T-helper 2 cell treated with Interferon-gamma antibody and Interleukin-4, amounts not matched to agents 5 μg/mL and 100 μg/mL, for 36 hours (primary cell): Measurements from ENCODE around the gene CUEDC1.

ENCODE experiments used
- DNase-seq: peaks from one replicate; pipeline ENCODE4 v3.0.0; 2021; ENCODE audit warnings: low spot score
- H3K27ac Mint-ChIP-seq: one replicate; pipeline ENCODE4 v1.8.0; 2021; ENCODE audit warnings: mild to moderate bottlenecking, mixed read lengths
- H3K27me3 Mint-ChIP-seq: one replicate; pipeline ENCODE4 v1.8.0; 2021; ENCODE audit warnings: low read depth, mixed read lengths
- H3K36me3 Mint-ChIP-seq: one replicate; pipeline ENCODE4 v1.8.0; 2021; ENCODE audit warnings: low read depth, mixed read lengths
- H3K4me1 Mint-ChIP-seq: one replicate; pipeline ENCODE4 v1.8.0; 2021; ENCODE audit warnings: low read depth, mixed read lengths
- H3K4me3 Mint-ChIP-seq: one replicate; pipeline ENCODE4 v1.8.0; 2022; ENCODE audit warnings: mild to moderate bottlenecking, moderate library complexity, mixed read lengths
- H3K9me3 Mint-ChIP-seq: one replicate; pipeline ENCODE4 v1.8.0; 2021; ENCODE audit warnings: mixed read lengths

Gene CUEDC1

DNA sequence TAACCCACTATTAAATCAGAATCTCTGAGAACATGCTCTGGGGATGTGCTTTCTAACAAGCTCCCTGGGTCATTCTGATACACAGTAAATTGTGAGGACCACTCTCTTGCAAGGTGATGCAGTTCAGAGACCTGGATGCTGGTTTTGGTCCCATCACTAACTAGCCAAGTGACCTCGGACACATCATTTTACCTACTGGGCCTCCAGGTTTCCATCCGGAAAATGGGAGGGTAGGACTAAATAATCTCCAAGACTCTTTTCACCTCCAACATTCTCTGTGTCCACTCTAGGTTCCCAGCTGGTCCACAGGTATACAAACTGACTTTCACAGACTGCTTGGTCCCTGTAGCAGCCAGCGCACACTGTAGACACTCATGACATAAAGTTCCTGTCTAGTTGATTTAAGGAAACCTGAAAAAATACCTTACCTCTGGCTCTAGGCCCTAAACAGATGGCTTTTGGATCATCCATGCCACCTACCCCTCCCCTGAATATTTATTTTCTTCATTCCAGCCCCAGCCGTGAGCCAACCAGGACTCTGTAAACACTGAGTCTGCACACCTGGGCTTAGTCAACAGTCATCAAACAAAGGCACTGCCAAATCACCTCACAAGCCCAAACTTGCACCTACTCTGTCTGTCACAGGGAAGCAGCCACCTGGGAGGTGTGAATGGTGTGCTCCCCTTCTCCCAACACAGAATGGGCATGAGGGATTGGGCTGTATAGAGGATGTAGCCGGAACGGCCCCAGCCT, 54.0 kb downstream of the CUEDC1 start:
- no peaks in the 10 kb centered on the region for H3K27me3 Mint-ChIP-seq
- no peaks in the 10 kb centered on the region for H3K36me3 Mint-ChIP-seq
- peaks cover 19% of the 10 kb centered on the region for H3K4me1 Mint-ChIP-seq
- no peak overlapping the region for H3K4me3 Mint-ChIP-seq
- H3K9me3 Mint-ChIP-seq, result no peaks in the 10 kb centered on the region
- no peak for DNase-seq
- H3K27ac Mint-ChIP-seq, result no peak overlapping the region

DNA sequence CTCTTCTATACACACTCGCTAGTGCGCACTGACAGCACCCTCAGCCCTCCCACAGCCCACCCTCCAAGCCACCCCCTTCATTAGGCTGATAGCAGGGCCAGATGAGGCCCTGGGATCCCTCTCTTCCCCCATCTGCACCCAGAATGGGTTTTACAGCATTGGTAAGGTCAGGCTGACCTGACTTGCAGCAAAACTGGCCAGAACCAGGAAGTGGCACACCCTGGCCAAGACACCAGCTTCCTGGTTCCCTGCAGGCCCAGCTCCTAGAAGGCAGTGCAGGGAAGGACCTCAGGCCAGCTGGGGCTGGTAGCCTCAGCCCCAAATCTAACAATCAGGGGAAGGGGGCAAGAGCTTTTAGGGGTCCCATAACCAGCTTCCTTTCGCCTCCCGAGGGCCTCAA, 55.4 kb downstream of the CUEDC1 start:
- Mint-ChIP-seq H3K27ac (peak overlapping the region; percentile 53), H3K4me1 (peaks cover 23% of the 10 kb centered on the region), H3K9me3 (no peaks in the 10 kb centered on the region), H3K27me3 (no peaks in the 10 kb centered on the region), H3K36me3 (no peaks in the 10 kb centered on the region), H3K4me3 (no peak overlapping the region)
- DNase-seq, result no peak

DNA sequence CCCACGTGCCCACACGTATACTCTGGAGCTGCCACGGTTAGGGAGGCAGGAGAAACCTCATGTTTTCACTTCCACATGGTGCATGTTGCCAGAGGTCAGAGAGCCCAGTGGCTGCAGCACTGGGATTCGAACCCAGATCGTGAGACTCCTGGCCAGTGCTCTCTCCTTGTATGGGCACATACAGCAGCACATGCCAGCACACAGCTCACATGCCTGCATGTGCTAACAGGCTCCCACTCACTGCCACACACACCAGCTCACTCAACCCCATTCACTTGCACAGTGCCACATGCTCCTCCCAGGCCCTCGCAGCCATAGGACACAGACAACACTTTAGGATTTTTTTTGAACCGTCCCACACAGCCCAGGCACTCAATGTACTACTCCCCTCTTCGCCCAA, 55.8 kb downstream of the CUEDC1 start:
- peak overlapping the region; percentile 53 for H3K27ac Mint-ChIP-seq
- no peaks in the 10 kb centered on the region for H3K27me3 Mint-ChIP-seq
- H3K4me1 Mint-ChIP-seq, result peaks cover 25% of the 10 kb centered on the region
- no peak overlapping the region for H3K4me3 Mint-ChIP-seq
- no peak for DNase-seq
- no peaks in the 10 kb centered on the region for H3K9me3 Mint-ChIP-seq
- no peaks in the 10 kb centered on the region for H3K36me3 Mint-ChIP-seq

DNA sequence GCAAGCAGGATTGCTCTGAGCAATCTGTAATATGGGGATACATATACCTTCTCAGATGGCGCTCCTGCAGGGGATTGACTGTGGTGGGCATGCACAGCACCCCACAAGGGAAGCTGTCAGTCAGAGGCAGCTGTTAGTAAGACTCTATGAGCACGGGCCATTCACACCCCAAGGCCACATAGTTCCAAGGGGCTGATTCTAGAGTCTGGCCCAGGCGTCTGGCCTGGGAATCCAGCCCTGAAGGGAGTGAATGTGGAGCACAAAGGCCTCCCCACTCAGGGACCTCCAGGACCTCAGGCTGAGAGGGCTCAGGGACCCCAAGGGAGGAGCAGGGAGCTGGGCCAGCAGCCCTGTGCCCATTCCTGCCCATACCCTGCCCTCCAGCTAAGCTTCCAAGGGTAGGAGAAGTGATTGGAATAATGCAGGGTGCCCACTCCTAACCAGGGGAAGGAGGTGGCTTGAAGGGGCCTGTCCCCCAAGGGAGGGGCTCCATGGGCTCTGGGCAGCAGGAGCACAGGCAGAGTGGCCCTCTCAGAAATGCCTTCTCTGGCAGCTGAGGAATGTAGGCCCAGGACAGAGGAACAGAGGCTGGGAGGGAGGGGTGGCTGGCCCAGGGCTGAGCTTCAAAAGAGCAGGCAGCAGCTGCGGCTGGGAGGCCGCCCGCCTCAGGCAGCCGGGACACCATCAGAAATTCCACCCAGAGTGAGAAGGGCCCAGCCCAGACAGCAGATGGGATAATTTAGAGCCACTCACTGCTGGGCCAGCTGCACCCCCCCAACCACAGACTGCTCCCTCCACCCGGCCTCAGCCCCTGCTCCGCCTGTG, 56.5 kb downstream of the CUEDC1 start:
- H3K27me3 Mint-ChIP-seq, result no peaks in the 10 kb centered on the region
- DNase-seq, result no peak
- no peaks in the 10 kb centered on the region for H3K9me3 Mint-ChIP-seq
- peaks cover 25% of the 10 kb centered on the region for H3K4me1 Mint-ChIP-seq
- H3K27ac Mint-ChIP-seq, result no peak overlapping the region
- no peak overlapping the region for H3K4me3 Mint-ChIP-seq
- H3K36me3 Mint-ChIP-seq, result no peaks in the 10 kb centered on the region

DNA sequence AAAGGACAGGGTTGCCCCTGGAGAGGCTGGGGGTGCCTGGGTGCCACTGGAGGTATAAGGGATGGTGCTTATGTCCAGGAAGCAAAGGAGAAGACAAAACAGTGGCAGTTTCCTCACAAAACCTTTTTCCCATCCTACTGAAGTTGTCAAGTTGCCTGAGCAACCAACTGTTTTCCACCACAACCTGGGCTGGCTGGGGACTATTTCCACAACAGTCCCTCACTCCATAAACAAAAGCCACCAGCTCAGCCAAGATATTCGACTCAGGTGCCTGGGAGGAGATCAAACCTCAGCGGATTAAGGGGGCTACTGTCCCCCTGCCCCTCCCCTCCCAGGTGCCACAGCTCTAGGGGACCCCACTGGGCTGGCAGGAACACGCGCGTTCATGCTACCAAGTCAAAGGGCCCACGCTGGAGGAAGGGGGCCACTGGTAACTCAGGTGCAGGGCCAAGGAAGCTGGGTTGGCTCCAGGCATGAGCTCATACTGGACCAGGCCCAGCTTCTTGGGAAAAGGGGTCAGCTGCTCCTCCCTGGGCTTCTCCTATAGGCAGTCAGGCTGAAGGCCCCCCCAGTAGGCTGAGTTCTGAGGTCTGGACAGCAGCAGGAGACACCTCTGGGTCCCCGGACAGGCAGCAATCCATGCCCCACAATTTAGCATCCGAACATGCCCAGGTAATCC, 59.7 kb downstream of the CUEDC1 start:
- Mint-ChIP-seq H3K4me3 (no peak overlapping the region), H3K36me3 (no peaks in the 10 kb centered on the region), H3K4me1 (peaks cover 20% of the 10 kb centered on the region), H3K27me3 (no peaks in the 10 kb centered on the region), H3K9me3 (no peaks in the 10 kb centered on the region), H3K27ac (peak overlapping the region; percentile 14)
- no peak for DNase-seq

DNA sequence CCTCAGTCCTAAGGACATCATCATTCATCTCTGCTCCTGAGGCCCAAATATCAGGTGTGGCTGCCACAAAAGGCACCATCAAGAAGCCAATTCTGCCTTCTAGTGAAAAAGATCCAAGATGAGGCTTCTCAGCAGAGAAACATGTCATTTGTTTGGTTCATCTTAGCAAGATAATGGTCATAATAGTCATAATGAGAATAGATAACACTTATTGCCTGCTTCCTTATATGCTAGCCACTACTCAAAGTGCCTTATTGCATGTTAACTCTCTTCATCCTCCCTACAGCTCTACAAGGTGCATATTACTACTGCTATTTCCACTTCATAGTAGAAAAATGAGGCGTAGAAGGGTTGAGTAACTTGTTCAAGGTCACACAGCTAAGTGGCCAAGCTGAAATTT, 60.4 kb downstream of the CUEDC1 start:
- Mint-ChIP-seq H3K4me1 (peaks cover 17% of the 10 kb centered on the region), H3K9me3 (no peaks in the 10 kb centered on the region), H3K4me3 (no peak overlapping the region), H3K27me3 (no peaks in the 10 kb centered on the region), H3K27ac (peak overlapping the region; percentile 14), H3K36me3 (no peaks in the 10 kb centered on the region)
- DNase-seq, result no peak

DNA sequence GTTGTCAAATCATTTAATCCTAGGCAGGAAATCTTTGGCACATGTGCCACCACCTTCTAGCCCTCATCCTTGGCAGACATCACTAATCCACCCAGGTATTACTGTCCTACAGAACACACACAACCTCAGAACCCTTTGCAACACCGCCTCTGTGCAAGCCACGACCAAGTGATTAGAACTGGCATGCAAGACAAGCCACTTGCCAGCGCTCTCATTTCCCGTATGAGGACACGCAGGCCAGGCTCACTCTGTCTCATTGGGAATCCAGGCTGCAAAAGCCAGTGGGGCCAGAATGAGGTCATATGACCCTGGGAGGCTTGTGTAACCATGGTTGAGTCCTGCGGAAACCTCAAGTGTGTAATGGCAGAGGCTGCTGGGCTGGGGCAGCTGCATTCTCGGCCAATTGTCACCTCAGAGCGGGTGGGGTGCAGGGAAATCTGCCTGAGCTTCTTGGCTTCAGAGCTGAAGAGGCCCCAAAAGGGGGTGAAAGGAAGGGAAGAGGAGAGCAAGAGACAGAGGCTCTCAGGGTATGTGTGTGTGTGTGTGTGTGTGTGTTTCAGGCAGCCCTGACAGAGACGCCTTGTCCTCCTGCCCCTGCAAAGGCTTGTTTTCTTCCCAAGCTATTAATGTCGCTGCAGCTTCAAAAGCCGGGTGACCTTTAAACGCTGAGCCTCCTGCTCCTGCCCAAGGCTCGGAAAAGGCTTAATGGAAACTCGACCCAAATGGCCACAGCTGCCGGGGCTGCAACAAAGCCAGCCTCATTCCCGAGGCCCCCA, 62.2 kb downstream of the CUEDC1 start:
- no peaks in the 10 kb centered on the region for H3K27me3 Mint-ChIP-seq
- H3K9me3 Mint-ChIP-seq, result no peaks in the 10 kb centered on the region
- H3K27ac Mint-ChIP-seq, result no peak overlapping the region
- H3K4me3 Mint-ChIP-seq, result no peak overlapping the region
- no peaks in the 10 kb centered on the region for H3K36me3 Mint-ChIP-seq
- H3K4me1 Mint-ChIP-seq, result peaks cover 12% of the 10 kb centered on the region
- no peak for DNase-seq

DNA sequence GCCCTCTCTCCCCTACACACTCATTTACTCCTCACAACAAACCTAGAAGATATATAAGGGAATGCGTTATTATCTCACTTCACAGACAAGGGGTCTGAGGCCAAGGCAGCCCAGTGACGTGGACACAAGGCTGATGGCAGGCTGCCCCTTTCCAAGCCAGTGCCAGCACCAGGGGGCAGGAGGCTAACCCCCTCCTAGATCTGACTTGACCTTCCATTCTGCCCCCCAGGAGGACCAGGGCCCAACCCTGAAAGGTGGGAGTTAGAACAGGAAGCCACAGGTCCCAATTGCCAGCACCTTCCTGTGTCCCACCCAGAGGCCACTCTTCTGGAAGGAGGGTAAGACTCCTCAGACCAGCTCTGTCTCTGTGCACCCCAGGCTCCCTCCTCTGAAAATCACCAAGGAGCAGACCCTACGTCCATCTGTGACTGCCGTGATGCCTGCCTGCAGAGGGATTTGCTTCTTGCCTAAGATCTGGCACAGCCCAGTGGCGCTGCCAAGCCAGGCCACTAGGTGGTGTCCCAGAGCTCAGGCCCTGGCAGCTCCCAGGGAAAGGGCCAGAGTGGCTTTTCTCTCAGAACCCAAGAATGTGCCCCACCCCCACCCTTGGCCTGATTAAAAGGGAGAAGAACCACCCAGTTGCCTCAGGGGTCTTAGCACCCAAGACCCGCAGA, 62.9 kb downstream of the CUEDC1 start:
- DNase-seq, result peak; percentile 67
- H3K27me3 Mint-ChIP-seq, result no peaks in the 10 kb centered on the region
- H3K4me3 Mint-ChIP-seq, result no peak overlapping the region
- no peaks in the 10 kb centered on the region for H3K36me3 Mint-ChIP-seq
- no peak overlapping the region for H3K27ac Mint-ChIP-seq
- H3K9me3 Mint-ChIP-seq, result no peaks in the 10 kb centered on the region
- peaks cover 12% of the 10 kb centered on the region for H3K4me1 Mint-ChIP-seq

DNA sequence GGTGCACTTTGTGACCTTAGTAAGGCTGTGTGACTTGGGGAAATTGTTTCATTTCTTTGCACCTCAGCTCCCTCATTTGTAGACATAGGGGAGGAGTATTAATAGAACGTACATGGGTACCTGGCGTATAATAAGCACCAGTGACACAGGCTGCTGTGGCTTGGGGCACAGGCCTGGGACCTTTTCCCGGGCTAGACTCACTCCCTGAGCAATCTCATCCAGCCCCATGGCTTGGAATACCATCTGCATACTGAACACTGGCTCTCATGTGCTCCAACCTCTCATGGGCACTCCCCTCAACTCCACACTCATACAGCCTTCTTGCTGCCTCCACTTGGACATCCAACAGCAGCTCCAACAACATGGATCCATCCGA, 64.4 kb downstream of the CUEDC1 start:
- Mint-ChIP-seq H3K4me3 (no peak overlapping the region), H3K27me3 (no peaks in the 10 kb centered on the region), H3K27ac (no peak overlapping the region), H3K36me3 (no peaks in the 10 kb centered on the region), H3K4me1 (peaks cover 12% of the 10 kb centered on the region), H3K9me3 (no peaks in the 10 kb centered on the region)
- DNase-seq, result no peak

DNA sequence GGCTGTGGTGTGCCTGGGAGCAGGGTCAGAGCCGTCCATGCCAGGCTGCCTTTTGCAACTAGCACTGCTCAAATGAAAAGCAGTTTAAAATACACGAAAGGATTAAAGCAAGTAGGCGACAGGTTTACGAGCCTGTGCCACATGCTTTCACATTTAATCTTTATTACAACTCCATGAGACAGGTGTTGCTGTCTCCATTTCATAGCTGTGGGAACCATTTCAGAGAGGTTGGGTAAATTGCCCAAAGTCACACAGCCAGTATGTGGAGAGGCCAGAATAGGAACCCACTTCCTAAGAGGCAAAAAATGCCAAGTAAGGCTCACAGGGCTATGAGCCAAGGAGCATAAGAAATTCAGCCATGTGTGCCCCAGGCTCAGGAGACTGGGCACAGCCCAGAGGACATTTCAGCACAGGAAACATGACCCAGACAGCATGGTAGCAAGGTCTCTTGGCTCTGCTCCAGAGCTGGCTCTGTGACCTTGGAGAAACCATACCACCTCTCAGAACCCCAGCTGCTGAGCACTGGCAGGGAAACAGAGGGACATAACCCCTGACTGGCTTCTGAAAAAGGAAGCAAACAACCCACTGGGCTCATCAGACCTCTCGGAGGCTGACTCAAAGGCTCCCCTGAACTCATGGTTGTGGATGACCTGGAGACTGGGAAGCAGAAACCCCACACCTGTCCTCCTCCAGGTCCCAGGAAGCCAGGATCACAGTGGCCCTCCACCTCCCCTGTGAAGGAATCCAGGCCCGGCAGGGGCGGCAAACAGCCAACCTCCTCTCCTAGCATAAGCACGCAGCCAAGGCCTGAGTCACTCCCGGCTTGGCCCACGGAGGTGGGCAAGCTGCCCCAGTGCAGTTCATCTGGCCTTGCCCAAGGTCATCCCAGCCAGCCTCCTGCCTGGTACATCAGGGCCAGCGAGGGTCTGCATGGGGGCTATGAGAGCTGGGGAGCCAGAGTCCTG, 65.0 kb downstream of the CUEDC1 start:
- peaks cover 11% of the 10 kb centered on the region for H3K4me1 Mint-ChIP-seq
- H3K9me3 Mint-ChIP-seq, result no peaks in the 10 kb centered on the region
- no peak for DNase-seq

DNA sequence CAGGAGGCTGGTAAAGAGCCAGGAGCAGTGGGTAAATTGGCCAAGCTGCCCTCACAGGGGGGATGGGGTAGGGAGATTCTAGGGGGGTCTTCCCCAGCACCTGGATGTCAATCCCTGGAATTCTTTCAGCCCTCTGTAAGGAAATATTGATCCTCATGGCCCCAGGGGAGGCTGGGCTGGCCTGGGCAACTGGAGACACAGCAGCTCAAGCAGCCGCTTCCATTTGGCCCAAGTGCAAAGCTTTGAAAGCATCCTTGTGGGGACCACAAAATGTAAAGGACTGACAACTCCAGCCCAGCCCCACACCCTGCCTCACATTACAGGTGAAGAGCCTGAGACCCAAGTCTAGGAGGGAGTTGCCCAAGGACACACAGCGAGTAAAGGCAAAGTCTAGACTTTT, 66.0 kb downstream of the CUEDC1 start:
- no peak for DNase-seq
- Mint-ChIP-seq H3K36me3 (no peaks in the 10 kb centered on the region), H3K27me3 (no peaks in the 10 kb centered on the region), H3K27ac (no peak overlapping the region), H3K9me3 (no peaks in the 10 kb centered on the region), H3K4me3 (no peak overlapping the region), H3K4me1 (peaks cover 6% of the 10 kb centered on the region)

More for the DNA sequence above, 65.0 kb downstream of the CUEDC1 start:
- H3K4me3 Mint-ChIP-seq, result no peak overlapping the region
- H3K27ac Mint-ChIP-seq, result no peak overlapping the region
- no peaks in the 10 kb centered on the region for H3K36me3 Mint-ChIP-seq
- no peaks in the 10 kb centered on the region for H3K27me3 Mint-ChIP-seq

DNA sequence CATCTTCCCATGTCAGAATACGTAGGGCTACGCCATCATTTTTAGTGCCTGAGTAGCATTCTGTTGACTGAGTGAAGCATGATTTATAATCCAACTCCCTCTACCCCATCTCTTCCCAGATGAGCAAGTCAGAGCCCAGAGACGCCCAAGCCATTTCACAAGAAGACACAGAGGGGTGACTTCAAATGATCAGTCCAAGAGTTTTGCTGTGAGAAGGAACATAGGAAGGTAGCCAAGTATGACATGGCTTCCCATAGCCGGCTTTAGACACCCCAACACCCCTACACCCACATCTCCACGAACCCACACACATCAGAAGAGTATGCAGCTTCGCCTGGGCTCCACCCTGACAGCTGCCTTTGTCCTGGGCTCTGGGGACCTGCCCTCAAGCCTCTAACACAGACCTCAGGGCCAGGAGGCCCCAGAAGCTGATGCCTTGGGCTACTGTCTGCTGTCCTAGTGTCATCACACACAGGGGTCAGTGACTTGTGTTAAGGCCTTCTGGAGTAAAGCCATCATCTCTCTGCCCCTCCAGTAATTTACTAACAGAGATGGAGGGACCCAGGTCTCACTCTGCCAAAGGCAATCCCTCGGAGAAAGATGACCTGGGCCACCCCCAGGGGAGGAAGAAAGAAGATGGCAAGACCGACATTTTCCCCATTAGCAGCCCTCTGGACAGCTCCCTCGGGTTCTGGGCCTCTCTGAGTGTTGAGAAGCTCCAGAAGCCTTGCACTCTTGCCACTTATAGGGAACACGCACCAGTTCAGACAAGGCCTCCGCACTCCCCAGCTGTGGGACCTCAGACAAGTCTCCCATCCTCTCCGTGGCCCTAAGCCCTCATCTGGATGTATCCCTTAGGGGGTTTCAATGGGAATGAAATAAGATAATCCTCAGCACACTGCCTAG, 66.6 kb downstream of the CUEDC1 start:
- no peak for DNase-seq
- Mint-ChIP-seq H3K4me1 (peaks cover 6% of the 10 kb centered on the region), H3K36me3 (no peaks in the 10 kb centered on the region), H3K27ac (no peak overlapping the region), H3K4me3 (no peak overlapping the region), H3K27me3 (no peaks in the 10 kb centered on the region), H3K9me3 (no peaks in the 10 kb centered on the region)
